Panc1 (cell line): ENCODE data around the gene MRPS2.

Source experiments
- CTCF ChIP-seq: fragments of 450-650 bp; IDR thresholded peaks from 2 replicates; pipeline ENCODE4 v1.5.1; 2017; ENCODE audit warnings: mild to moderate bottlenecking
- POLR2AphosphoS5 ChIP-seq: IDR thresholded peaks from 2 replicates; pipeline ENCODE4 v1.6.1; 2012; ENCODE audit warnings: mild to moderate bottlenecking, low read depth, low read length, moderate library complexity
- REST ChIP-seq, 2 experiments: IDR thresholded peaks; 2 replicates each; pipeline ENCODE4 v1.6.1; 2011 to 2012; ENCODE audit warnings: low read depth in 2 of 2, control low read depth in 1 of 2, low read length in 1 of 2, mild to moderate bottlenecking in 1 of 2, moderate library complexity in 1 of 2; ENCODE audit not compliant: insufficient read depth in 1 of 2
- TCF7L2 ChIP-seq: IDR thresholded peaks from 2 replicates; pipeline ENCODE4 v1.6.1; 2011; ENCODE audit warnings: mild to moderate bottlenecking, low read depth, low read length, inconsistent platforms

- TF ChIP-seq CTCF (no peak), REST (IDR thresholded peaks at IDR 0.05; ENCODE audit: insufficient read depth in 1 of 2, low read depth in 2 of 2, low read length in 1 of 2) (no peak), POLR2AphosphoS5 (no peak), TCF7L2 (no peak)
Observed at GRCh38 chr9:135473972-135474543, 26.4 kb upstream of the MRPS2 start.
